ENCODE data around the gene CFAP53. TPM values are rescaled to one million over a fixed set of nuclear protein-coding genes. Genes with fewer than 3 reads are reported as not detected.

CFAP53 gene
- total RNA-seq, 1 experiment from 2014 or later: 0.26 TPM

DNA sequence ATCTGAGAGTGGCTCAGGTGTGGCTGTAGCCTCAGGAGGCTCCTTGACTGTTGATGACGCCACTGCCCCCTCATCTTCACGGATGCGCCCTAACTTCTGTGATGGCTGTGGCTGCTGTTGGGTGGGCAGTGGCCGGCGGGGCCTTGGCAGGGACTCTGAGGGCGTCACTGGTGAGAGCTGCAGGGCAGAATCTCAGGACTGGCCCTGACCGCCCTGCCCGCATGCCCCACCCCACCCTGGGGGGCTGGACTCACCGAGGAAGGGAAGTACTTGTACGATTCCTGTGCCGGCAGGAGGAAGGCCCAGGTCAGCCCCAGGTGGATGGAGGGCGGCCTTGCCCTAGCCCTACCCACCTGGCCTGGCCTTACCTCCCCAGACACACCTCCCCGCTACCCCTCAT is 18.8 kb upstream of the CFAP53 start:
- H3K36me3 ChIP-seq (ENCODE audit: insufficient read depth, low read length, poor library complexity, severe bottlenecking): peaks cover 26% of the 10 kb centered on the region
- H3K27ac ChIP-seq (ENCODE audit: low read depth, low read length, poor library complexity, severe bottlenecking): no peak overlapping the region
- H3K4me1 ChIP-seq (ENCODE audit: insufficient read depth, low read length, poor library complexity, severe bottlenecking): peaks cover 13% of the 10 kb centered on the region
- H3K9me3 ChIP-seq (ENCODE audit: low read depth, low read length, poor library complexity, severe bottlenecking): no peaks in the 10 kb centered on the region
- CTCF ChIA-PET: no interaction called here
- TF ChIP-seq EZH2 (IDR thresholded peaks at IDR 0.05; ENCODE audit: borderline replicate concordance, low read depth, low read length, poor library complexity, severe bottlenecking): no peak
- TF ChIP-seq CTCF (conservative IDR thresholded peaks at IDR 0.05; ENCODE audit: low read depth, low read length): no peak
- intact Hi-C loops (cut with micrococcal nuclease; ENCODE audit: unreplicated experiment): no loop called here
- no peaks in the 10 kb centered on the region for H3K27me3 ChIP-seq (replicated peaks; ENCODE audit: insufficient read depth, low read depth, low read length, poor library complexity)
- DNase-seq (ENCODE audit: low spot score): no peak
- POLR2A ChIA-PET (ENCODE audit: low non-redundant PET): no interaction called here
- no peak overlapping the region for H3K4me3 ChIP-seq (ENCODE audit: low read depth, low read length, poor library complexity, severe bottlenecking)
- BruUV-seq (replicated peaks): no TSS peak

DNA sequence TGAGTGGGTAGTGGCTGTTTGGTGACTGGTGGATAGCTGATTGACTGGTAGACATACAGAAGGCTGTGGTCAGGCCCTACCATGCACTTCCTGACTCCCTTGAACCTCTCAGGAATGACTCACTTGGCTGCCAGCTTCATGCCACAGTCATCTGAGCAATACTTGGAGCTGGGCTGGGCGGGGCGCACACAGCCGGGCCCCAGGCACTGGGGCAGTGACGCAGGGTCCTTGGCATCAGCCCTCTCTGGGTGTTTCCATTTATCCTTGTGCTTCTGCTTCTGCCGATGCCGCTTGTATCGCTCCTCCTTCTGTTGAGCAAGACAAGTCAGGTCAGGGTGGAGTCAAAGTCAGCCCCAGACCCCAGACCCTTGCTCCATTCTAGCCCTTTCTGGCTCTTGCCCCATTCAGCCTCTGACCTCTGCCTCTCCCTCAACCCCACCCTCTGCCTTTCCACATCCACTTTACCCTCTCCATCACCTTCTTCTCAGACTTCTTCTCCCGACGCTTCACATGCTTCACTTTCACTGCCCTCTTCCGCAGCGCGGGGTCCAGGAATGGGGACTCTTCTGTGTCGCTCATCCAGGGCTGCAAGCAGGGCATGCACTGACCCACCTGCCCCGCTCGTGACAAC is 18.1 kb upstream of the CFAP53 start:
- DNase-seq (ENCODE audit: low spot score): no peak
- Histone ChIP-seq H3K4me1 (ENCODE audit: insufficient read depth, low read length, poor library complexity, severe bottlenecking) (peaks cover 15% of the 10 kb centered on the region), H3K36me3 (ENCODE audit: insufficient read depth, low read length, poor library complexity, severe bottlenecking) (peaks cover 27% of the 10 kb centered on the region), H3K9me3 (ENCODE audit: low read depth, low read length, poor library complexity, severe bottlenecking) (no peaks in the 10 kb centered on the region), H3K27me3 (replicated peaks; ENCODE audit: insufficient read depth, low read depth, low read length, poor library complexity) (no peaks in the 10 kb centered on the region), H3K27ac (ENCODE audit: low read depth, low read length, poor library complexity, severe bottlenecking) (no peak overlapping the region), H3K4me3 (ENCODE audit: low read depth, low read length, poor library complexity, severe bottlenecking) (no peak overlapping the region)
- TF ChIP-seq EZH2 (IDR thresholded peaks at IDR 0.05; ENCODE audit: borderline replicate concordance, low read depth, low read length, poor library complexity, severe bottlenecking) (no peak), CTCF (conservative IDR thresholded peaks at IDR 0.05; ENCODE audit: low read depth, low read length) (no peak)
- TSS peak; percentile 19 for BruUV-seq (replicated peaks)
- intact Hi-C loops (cut with micrococcal nuclease; ENCODE audit: unreplicated experiment): no loop called here
- ChIA-PET POLR2A (ENCODE audit: low non-redundant PET) (no interaction called here), CTCF (no interaction called here)

GRCh38 chr18:50283469-50284209 is 17.3 kb upstream of the CFAP53 start:
- DNase-seq (ENCODE audit: low spot score): no peak

More at GRCh38 chr18:50283469-50284209, 17.3 kb upstream of the CFAP53 start:
- POLR2A ChIA-PET (ENCODE audit: low non-redundant PET): no interaction called here
- intact Hi-C loops (cut with micrococcal nuclease; ENCODE audit: unreplicated experiment): no loop called here
- Histone ChIP-seq H3K36me3 (ENCODE audit: insufficient read depth, low read length, poor library complexity, severe bottlenecking) (peaks cover 30% of the 10 kb centered on the region), H3K4me3 (ENCODE audit: low read depth, low read length, poor library complexity, severe bottlenecking) (no peak overlapping the region), H3K9me3 (ENCODE audit: low read depth, low read length, poor library complexity, severe bottlenecking) (no peaks in the 10 kb centered on the region), H3K27ac (ENCODE audit: low read depth, low read length, poor library complexity, severe bottlenecking) (no peak overlapping the region), H3K4me1 (ENCODE audit: insufficient read depth, low read length, poor library complexity, severe bottlenecking) (peaks cover 15% of the 10 kb centered on the region), H3K27me3 (replicated peaks; ENCODE audit: insufficient read depth, low read depth, low read length, poor library complexity) (no peaks in the 10 kb centered on the region)
- no peak for TF ChIP-seq EZH2 (IDR thresholded peaks at IDR 0.05; ENCODE audit: borderline replicate concordance, low read depth, low read length, poor library complexity, severe bottlenecking)
- no peak for TF ChIP-seq CTCF (conservative IDR thresholded peaks at IDR 0.05; ENCODE audit: low read depth, low read length)
- CTCF ChIA-PET: no interaction called here
- BruUV-seq (replicated peaks): no TSS peak
